IMR-90 (cell line): ENCODE results near the gene ADAMTS18.

Experiments
- CHD1 ChIP-seq: IDR thresholded peaks from 2 replicates; pipeline ENCODE4 v1.6.1; 2012; ENCODE audit warnings: low read depth, low read length, improper control_type of control experiment
- FOS ChIP-seq: fragments of 150-350 bp; IDR thresholded peaks from 2 replicates; pipeline ENCODE4 v1.6.1; 2016; ENCODE audit warnings: low read depth, low read length
- MXI1 ChIP-seq: IDR thresholded peaks from 2 replicates; pipeline ENCODE4 v1.6.1; 2012; ENCODE audit warnings: low read depth, mild to moderate bottlenecking, low read length, moderate library complexity, borderline replicate concordance
- POLR2A ChIP-seq: IDR thresholded peaks from 2 replicates; pipeline ENCODE4 v1.6.1; 2012; ENCODE audit warnings: mild to moderate bottlenecking, low read depth, low read length
- RAD21 ChIP-seq: IDR thresholded peaks from 2 replicates; pipeline ENCODE4 v1.6.1; 2012; ENCODE audit warnings: low read length, improper control_type of control experiment
- TF ChIP-seq, protein P1 (sequence below): conservative IDR thresholded peaks from 2 replicates; pipeline ENCODE4 v1.5.1; 2012; ENCODE audit warnings: mild to moderate bottlenecking, low read depth, low read length, improper control_type of control experiment

- TF ChIP-seq, protein P1, sequence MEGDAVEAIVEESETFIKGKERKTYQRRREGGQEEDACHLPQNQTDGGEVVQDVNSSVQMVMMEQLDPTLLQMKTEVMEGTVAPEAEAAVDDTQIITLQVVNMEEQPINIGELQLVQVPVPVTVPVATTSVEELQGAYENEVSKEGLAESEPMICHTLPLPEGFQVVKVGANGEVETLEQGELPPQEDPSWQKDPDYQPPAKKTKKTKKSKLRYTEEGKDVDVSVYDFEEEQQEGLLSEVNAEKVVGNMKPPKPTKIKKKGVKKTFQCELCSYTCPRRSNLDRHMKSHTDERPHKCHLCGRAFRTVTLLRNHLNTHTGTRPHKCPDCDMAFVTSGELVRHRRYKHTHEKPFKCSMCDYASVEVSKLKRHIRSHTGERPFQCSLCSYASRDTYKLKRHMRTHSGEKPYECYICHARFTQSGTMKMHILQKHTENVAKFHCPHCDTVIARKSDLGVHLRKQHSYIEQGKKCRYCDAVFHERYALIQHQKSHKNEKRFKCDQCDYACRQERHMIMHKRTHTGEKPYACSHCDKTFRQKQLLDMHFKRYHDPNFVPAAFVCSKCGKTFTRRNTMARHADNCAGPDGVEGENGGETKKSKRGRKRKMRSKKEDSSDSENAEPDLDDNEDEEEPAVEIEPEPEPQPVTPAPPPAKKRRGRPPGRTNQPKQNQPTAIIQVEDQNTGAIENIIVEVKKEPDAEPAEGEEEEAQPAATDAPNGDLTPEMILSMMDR, result no peak
- no peak for TF ChIP-seq FOS
- no peak for TF ChIP-seq POLR2A
- TF ChIP-seq RAD21, result no peak
- no peak for TF ChIP-seq MXI1
- TF ChIP-seq CHD1, result no peak
These were observed 128.8 kb downstream of the ADAMTS18 start for GRCh38 chr16:77306075-77306474.
